GM18517 (cell line): ENCODE results near the gene MAD1L1.

Experiments
- ATAC-seq: cut with Tn5 transposase; IDR thresholded peaks from one replicate; pipeline ENCODE4 v1.9.1; 2021; ENCODE audit warnings: mild to moderate bottlenecking, moderate library complexity; ENCODE audit not compliant: unreplicated experiment

Gene MAD1L1

DNA sequence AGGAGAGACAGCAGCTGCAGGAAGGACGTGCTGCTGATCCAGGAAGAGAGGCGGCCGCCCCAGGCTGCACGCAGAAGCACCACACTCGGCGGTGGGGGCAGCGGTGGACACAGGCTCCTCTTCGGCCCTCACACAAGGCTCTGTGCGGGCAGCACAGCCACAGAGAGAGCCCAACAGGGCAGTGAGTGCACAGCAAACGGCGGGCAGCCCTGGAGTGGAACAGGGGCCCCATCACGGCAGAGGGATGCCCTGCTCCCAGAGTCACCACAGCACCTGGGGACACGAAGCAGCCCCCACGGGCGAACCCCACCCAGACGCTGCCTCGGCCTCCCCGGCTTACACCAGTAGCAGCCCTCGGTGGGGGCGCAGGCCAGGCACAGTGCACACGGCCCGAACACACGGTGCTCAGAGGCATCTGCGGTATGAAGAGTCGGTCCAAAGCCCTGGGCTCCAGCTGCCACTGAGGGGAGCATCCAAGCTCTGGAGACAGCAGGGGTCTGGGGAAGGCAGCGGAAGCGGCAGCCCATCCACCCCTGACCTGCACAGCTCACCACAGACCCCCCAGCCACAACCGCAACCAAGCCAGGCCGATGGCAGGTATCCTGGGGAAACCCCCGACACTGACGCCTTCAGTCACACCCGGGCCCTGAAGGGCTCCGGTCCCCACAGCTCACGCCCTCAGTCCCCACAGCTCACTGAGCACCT is 26.1 kb upstream of the MAD1L1 start:
- peak; percentile 57 for ATAC-seq

DNA sequence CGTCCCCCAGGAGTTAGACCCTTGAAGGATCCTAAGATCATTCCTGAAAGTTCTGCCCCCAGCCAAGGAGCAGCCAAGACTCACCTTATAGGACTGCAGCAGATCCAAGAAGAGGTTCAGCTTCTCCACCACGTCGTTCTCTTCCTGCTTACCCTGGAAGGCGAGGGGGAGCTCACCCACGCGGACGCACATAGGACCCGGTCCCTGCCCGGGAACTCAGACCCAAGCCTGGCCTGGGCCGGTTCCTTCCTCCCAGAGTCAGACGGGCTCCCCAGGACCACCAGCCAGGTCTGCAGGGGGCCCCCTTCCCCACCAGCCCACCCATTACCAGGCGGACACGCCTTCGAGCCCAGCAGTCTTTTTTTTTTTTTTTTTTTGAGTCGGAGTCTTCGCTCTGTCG is 24.9 kb upstream of the MAD1L1 start:
- no peak for ATAC-seq

DNA sequence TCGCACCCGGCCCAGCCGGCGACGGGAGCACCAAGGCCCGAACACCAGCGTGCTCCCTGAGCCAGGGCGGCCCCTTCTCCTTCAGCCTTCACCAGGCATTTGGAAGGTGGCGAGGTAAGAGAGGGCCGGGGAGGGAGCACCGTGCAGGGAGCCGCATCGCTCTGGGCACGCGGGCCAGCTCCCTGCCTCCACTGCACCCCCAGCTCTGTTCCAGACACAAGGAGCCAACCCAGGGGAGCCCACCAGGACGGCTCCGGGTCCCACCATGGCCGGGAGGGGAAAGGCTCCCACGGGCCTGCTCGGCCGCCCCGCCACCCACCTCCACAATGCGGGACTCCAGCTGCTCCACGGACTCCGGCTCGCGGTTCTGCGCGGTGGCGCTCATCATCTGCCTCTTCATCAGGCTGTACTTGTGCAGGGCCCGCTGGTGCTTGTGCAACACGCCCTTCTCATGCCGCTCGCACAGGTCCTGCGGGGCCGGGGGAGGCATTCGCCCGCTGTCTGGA is 24.4 kb upstream of the MAD1L1 start:
- ATAC-seq = no peak

DNA sequence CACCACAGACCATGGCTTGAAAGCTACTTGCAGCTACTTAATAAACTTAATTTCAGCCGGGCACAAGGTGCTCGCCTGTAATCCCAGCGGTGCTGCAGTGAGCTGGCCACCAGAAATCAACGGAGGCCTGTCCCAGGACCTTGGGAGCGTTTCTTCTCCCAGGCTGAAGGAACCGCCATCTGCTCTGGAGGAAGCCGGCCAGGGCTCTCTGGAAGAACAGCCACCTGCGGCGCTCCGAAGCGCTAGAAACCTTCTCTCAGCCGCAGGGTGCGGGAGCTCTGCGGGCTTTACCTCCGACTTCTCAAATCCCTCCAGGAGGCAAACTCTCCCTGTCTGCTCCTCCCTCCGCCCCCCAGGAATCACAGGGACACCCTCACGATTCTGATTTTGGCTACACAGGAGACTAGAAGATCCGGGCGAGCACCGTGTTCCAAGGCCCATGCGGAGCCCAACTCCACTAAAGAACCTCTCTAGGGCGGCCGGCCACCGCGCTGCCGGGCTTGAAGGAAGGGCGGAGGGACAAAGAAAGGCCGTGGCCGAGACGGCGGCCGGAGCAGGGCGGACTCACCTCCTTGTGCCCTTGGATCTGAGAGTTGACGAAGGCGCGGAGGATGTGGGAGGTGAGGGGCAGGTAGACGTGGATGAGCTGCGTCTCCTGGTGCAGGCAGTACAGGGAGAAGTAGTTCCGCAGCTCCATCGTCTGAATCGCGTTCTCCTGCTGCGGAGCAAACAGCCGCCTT is 23.7 kb upstream of the MAD1L1 start:
- no peak for ATAC-seq

DNA sequence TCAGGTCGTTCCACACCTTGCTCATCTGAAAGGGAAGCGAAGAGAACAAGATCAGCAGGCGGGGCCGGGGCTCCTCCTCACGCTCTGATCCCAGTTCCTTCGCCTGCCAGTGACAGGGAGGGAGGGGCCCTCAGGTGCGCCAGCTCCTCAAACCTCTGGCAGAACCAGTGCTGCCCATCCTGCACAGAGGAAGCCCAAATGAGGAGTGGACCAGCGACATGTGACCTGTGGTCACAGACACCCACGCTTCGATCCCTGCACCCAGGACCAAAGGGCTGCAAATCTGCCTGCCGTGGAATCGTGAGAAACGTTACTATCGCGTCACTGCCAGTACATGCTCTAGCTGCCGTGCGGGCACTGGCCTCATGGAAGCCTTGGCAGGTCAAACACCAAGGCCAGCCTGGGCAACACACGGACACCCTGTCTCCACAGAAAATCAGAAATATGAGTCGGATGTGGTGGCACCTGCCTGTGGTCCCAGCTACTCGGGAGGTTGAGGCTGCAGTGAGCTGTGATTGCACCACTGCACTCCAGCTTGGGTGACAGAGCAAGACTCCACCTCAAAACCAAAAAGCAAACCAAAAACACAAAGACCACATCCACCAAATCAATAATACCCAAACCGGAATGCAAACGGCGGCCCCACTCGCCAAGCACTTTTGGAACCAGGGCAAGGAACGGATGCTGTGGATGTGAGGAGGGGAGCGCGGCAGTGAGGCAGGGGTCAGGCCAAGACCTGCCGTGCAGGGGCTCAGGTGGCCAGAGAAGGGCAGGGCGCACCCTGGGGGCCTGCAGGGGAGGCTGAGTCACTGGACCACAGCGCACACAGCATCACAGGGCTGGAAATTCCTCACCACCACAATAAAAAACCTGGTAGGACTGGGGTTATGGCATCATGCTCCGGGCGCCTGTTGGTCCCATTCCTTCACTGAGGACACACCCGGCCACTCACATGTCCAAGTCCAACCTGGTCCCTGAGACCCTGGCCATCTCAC is 22.7 kb upstream of the MAD1L1 start:
- ATAC-seq = no peak

DNA sequence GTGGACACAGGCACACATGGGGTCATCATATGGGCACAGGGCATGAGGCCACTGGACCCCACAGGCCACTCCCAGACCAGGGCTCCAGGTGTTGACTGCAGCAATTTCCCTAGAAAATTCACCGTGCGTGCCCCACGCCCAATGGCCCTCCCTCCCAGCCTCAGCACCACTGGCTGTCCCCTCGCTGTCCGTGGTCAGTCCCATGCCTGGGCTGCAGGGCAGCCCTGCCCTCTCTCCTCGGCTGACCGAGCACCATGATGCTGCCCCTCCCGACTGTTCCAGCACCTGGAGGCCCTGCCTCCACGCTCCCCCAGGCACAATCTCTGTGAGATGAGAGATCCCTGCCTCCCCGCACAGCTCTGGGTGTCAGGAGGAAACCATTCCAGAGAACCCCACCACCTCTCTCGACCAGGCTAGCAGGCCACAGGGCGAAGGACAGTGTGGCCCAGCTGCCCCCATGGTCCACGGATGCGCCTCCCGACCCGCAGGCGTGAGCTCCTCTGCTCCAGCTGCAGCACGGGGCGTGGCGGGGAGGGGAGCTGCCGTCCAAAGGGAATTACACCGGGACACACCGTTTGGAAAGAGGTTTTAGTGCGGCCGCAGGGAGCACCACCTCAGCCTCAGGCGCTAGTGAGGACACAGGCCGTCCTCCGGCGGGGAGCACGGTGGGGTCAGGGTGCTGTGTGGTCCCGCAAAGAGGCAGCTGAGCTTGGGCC is 21.8 kb upstream of the MAD1L1 start:
- no peak for ATAC-seq

DNA sequence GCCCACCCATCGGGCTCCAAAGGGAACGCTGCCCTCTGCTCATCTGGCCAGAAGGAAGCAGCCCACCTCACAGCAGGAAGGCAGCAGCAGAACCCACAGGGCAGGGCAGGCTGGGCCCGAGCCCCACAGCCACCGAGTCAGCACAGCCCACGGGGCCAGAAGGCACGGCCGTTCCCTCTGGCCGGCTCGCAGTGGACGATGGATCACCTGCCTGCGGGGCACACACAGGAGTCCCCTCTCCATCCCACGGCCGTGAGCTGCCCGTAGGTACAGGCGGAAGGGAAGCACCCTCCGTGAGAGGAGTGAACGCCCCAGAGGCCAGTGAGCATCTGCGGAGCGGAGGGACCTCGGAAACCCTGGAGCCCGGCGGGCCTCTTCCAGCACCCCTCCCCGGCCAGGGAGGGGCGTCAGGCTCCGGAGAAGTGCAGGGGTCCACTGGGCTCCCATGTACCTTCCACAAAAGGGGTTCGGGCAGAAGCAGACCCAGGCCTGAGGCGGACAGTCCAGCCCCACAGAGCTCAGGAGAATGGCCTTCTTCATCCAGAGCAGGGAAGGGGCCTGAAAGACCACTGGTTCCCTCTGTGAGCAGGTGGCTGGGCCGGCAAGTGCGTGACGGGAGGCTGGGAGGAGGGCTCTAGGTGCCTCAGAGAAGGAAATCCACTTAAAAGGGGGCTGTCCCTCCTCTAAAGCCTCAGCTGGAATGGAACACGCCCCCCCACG is 20.9 kb upstream of the MAD1L1 start:
- ATAC-seq = no peak

DNA sequence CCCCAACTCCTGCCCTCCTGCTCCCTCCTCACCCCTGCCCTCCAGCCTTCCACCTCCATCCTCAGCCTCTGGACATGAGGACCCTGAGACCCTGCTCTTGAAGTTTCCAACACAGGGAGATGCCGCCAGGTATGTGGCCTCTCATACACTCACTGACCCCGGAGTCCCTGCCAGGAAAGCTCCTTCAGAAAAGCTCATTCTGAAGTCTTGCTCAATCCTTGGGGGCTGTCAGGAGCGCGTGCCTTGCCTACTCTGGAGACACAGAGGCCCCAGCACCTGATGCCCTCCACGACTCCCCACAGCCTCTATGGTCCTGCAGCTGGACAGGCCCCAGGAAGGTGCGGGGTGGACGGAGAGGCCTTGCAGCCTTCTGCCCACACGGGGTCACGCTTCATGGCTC is 20.3 kb upstream of the MAD1L1 start:
- no peak for ATAC-seq

DNA sequence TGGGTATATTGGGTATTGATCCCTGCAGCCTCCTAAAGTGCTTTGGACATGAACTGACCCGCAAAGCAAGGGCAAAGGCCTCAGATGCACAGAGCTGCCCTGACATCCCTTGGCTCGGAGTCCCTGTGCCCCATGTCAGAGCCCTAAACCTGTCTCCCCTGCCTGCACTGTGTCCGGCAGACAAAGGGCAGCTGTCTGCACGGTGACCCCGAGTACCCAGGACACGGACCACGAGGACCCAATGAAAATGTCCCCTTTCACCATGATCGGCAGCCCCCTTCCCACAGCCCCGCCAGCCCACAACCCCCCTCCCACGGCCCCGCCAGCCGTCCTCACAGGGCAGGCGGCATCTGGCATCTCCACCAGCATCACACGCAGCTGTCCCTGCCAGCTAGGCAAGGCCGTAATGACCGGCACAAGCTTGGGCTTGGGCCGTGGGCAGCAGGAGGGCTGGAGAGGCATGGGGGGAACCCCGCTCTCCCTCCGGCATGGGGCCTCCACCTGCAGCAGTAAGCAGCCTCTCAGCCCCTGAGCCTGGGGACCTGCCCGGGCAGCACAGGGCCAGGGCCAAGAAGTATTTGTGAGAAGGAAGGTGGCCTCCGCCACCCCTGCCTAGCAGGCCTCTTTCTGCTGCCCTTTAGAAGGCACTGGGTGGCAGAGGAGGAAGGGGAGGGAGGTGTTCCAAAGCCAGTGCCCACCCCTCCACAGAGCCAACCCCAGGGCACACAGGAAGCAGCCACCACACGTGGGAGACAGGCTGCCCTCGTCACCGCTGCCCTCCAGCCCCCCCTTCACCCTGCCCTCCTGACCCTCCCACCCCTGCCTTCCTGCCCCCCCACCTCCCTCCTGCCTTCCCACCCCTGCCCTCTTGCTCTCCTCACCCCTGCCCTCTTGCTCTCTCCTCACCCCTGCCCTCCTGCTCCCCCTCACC is 19.4 kb upstream of the MAD1L1 start:
- ATAC-seq = no peak

DNA sequence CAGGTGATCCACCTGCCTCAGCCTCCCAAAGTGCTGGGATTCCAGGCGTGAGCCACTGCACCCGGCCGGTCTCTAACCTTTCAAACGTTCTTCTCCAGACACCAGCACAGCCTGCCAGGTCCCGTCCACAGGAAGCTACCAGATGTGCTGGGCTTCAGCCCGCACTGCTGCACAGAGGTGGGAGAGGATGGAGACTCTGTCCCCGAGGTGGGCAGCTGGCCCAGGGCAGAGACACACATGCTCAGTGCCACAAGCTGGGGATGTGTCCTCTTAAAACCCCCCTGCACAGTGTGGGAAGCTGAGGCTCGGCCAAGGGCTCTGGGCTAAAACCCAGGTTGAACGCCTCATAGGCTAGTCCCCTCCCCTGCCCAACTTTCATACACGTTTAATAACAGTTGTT is 18.6 kb upstream of the MAD1L1 start:
- no peak for ATAC-seq

DNA sequence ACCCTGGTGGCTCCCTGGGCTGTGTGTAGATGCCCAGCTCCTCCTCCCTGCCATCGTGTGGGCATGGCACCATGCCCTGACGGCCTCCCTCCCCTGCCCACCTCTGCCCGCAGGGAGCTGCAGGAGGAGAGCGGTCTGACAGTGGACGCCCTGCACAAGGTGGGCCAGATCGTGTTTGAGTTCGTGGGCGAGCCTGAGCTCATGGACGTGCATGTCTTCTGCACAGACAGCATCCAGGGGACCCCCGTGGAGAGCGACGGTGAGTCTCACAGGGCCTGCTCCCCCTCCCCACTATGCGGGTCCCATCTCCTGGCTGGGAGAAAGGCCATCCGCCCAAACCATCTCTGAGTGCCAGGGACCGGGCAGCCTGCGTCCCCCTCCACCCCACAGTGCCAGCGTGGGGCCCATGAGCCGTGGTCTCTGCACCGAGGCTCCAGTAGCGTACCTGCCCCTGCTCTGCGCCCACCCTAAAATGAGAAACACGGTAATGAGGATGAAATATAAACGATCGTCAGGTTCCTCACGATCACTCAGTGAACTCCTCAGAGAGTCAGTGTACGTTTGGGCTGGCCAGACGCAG is 17.1 kb upstream of the MAD1L1 start:
- ATAC-seq = no peak

DNA sequence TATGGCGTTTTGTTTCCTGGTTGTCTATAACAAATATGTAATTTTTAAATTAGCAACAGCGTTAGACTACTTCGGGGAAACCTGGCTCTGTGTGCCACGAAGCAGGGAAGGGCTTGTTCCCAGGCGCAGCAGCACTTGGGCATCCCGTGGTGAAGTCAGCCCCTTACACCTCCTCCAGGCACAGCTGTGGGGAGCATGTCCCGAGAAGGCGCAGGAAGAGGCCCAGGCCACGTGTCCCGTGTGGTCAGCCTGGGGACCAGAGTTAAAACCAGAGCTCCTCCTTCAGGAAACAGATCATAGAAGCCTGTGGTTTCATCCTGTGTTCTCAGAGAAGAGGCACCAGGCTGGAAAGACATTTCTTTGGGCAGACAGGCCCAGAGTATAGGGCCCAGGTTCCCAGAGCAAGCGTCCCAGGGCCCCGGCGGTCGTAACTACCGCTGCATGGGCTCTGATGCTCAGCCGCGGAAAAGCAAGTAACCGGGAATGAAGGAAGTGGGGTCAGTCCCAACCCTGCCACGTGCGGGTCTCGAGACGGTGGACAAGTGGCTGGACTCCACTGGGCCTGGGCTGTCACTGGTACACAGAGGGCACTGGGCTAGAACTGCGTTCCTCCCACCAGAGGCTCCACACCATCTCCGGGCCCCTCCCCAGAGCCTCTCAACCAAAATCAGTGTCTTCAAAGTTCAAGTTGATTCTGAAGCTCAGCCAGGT is 16.4 kb upstream of the MAD1L1 start:
- ATAC-seq = no peak

DNA sequence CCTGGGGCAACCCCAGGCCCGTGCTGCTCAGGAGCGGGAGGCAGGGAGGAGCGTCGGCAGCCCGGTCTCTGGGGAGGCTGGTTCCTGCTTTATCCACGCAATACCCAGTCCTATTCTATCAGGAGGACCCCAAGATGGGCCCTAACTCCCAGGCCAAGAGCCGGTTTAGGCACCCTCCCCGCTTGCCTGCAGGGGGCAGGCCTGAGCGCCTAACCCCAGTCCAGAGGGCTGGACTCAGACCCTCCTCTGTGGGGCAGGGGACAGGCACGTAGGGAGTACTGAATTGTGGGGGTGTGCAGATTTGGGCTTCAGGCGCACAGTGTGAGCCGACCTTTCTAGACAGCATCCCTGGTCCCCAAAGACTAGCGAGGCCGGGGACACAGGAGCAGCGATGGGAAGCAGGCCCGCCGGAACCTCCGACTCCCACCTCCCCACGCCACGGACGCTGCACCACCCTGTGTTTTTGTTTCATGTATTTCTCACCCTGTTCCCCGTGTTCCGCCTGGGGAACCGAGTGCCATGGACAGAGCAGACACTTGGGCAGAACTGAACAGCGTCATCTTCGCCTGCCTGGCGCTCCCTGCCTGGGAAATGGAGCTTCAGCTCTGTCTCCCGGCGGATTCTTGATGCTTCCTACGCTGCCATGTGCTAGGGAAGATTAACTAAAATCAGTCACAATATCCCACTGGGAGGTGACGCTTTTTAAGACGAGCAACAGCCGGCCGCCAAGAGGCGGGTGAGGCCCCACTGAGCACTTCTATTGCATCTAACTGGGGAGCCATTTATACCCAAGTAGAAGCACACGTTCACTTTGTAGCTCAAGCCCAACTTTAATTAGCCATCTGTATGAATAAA is 14.6 kb upstream of the MAD1L1 start:
- no peak for ATAC-seq

DNA sequence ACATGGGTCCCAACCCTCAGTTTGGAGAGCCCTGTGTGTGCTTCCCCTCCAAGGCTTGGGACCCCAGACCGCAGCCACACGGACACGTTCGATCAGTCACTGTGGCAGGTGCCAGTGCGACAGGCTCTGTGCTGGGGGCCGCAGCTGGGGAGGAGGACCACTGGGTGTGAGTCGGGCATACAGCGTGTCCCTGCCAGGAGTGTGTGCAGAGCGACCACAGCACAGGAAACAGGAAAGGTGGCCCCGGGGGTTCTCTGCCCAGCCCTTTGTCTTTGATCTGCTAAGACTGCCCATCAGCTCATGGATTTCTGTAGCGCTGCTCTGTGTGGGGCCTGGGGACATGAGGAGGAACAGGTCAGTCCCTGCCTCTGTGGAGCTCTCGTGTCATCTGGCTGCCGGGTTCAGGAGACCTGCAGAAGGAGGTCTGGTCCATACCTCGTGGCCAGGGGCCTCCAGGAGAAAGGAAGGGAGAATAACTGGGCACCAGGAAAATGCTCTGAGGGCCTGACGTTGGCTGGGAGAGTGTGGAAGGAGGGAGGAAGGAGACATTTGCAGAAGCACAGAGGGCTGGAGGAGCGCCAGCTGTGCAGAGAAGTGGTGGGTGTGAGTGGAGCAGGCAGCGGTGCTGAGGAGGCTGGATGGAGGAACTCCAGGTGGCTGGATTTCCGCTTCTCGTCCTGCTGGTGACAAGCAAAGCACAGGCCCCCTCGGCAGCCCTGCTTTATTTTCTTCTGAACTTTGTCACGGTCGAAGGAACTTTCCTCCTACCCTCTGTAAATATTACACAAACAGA is 13.3 kb upstream of the MAD1L1 start:
- ATAC-seq = no peak

DNA sequence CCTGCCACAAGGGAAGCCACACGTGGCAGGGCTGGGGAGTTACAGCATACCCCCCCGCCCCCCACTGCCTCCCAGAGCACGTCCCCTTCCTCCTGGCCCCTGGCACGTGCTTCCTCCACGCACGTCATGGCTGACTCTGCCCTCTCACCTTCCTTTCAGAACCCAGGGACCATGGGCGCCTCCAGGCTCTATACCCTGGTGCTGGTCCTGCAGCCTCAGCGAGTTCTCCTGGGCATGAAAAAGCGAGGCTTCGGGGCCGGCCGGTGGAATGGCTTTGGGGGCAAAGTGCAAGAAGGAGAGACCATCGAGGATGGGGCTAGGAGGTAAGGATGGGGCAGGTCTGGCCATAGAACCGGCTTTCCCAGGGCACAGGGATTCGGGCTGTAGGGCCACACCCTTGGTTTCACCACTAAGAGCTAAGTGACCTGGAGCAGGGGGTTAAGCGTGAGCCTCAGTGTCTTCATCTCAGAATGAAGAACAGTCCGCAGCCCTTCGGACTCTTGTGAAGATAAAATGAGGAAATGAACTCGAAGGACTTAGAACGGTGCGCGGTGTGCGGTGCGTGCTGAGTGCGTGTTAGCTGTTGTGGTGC is 11.8 kb upstream of the MAD1L1 start:
- no peak for ATAC-seq

DNA sequence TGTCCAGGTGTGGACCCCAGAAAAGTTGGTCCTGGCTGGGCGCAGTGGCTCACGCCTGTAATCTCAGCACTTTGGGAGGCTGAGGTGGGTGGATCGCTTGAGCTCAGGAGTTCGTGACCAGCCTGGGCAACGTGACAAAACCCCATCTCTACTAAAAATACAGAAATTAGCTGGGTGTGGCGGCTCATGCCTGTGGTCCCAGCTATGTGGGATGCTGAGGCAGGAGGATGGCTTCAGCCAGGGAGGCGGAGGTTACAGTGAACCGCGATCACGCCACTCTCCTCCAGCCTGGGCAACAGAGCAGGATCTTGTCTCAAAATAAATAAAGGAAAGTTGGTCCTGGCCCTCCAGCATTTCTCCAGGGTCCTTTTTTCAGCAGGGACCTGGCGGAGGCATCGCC is 10.7 kb upstream of the MAD1L1 start:
- no peak for ATAC-seq
